ENCODE results near the gene EDN1.

DNA sequence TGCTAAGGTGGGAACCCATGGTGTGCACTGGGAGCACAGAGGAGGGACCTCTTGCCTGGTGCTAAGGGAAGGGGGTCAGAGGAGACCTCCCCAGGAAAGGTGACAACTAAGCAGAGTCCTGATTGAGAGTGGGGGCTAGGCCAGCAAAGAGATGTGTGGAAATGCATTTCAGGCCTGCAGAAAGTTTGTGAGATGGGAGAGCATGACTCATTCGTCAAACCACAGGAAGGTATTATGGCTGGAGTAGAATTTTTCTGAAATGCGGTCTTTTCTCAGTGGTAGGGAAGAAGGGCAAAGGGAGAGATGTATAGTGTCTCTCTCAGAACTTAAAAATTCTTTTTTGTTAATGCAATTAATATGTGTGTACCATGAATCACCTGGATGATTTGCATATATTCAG, 23.6 kb upstream of the EDN1 start:
- TF ChIP-seq POLR2AphosphoS5 (IDR thresholded peaks at IDR 0.05; ENCODE audit: borderline replicate concordance, low read depth, low read length) (no peak), EZH2 (IDR thresholded peaks at IDR 0.05) (no peak), FOXP2 (optimal IDR thresholded peaks at IDR 0.05; ENCODE audit: control extremely low read depth, extremely low read length, insufficient read depth) (no peak)

Data from SK-N-MC (cell line).